Activated T-cell treated with anti-CD3 and anti-CD28 coated beads for 4 hours (primary cell): ENCODE measurements around the gene ABCA5.
"Not testable (repeated sequence)": the region's sequence is repeated elsewhere in the genome, so short reads cannot be mapped to it uniquely, and the experiment has no call there.

ENCODE experiments used
- DNase-seq: peaks from one replicate; pipeline ENCODE4 v3.0.0-alpha.2; 2020

The ABCA5 gene

DNA sequence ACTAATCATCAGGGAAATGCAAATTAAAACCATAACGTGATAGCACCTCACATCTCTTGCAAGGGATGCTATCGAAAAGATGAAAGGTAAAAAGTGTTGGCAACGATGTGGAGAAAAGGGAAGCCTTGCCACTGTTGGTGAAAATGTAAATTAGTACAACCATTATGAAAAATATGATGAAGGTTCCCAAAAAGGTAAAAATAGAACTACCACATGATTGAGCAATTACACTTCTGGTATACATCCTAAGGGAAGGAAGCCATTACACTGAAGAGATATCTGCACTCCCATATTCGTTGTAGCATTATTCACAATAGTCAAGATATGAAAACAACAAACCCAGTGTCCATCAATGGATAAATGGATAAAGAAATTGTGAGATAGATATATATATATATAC is 119.8 kb downstream of the ABCA5 start:
- no peak for DNase-seq

GRCh38 chr17:69198238-69198637 is 128.7 kb downstream of the ABCA5 start:
- DNase-seq = no peak

DNA sequence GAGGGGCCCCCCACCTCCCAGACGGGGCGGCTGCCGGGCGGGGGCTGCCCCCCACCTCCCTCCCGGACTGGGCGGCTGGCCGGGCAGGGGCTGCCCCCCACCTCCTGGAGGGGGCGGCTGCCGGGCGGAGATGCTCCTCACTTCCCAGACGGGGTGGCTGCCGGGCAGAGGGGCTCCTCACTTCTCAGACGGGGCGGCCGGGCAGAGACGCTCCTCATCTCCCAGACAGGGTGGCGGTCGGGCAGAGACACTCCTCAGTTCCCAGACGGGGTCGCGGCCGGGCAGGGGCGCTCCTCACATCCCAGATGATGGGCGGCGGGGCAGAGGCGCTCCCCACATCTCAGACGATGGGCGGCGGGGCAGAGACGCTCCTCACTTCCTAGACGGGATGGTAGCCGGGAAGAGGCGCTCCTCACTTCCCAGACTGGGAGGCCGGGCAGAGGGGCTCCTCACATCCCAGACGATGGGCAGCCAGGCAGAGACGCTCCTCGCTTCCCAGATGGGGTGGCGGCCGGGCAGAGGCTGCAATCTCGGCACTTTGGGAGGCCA is 130.8 kb downstream of the ABCA5 start:
- DNase-seq = not testable (repeated sequence)
